GM12878 (cell line): Measurements from ENCODE around the gene RASSF4. TPM values are rescaled to one million over a fixed set of nuclear protein-coding genes. Genes with fewer than 3 reads are reported as not detected.
A peak's percentile ranks its signal among the peaks of the same experiment; 100 is the strongest.

Experiments used
- ATAC-seq: fragments of 200-7000 bp; cut with Tn5 transposase; 3 replicates; pipeline ENCODE4 v1.9.1; 2020; ENCODE audit warnings: mild to moderate bottlenecking, moderate library complexity
- BruUV-seq: library from RNA; stranded (reverse); fragments of 400-500 nt; replicated peaks from 2 replicates; lab custom pipeline; 2021; lab: Mats Ljungman, UMichigan
- CTCF ChIA-PET: fragments of 300-600 bp; sonication (Branson Sonifier 250); formaldehyde crosslinking; extraction: SDS; loops from one replicate; lab custom pipeline; 2021; ENCODE audit warnings: inconsistent platforms; lab: Yijun Ruan, JAX
- POLR2A ChIA-PET: fragments of 350-600 bp; formaldehyde crosslinking; extraction: SDS; loops from one replicate; lab custom pipeline; 2021; ENCODE audit warnings: inconsistent platforms; lab: Charles Lee
- RAD21 ChIA-PET: fragments of 300-600 bp; sonication (Branson Sonifier 250); formaldehyde crosslinking; loops from one replicate; lab custom pipeline; 2023; ENCODE audit warnings: antibody characterized with exemption; ENCODE audit not compliant: unreplicated experiment; lab: Charles Lee
- SMC1A ChIA-PET: fragments of 300-600 bp; sonication (Branson Sonifier 250); formaldehyde crosslinking; loops from one replicate; lab custom pipeline; 2023; ENCODE audit not compliant: unreplicated experiment, uncharacterized antibody; lab: Charles Lee
- DNase-seq: peaks from one replicate; pipeline ENCODE4 v3.0.0-alpha.2; 2011; ENCODE audit warnings: low read depth, low spot score
- FAIRE-seq: peaks from 3 replicates; lab custom pipeline; 2011; peaks lifted over from hg19 to GRCh38; lab: Jason Lieb, UNC
- H2AFZ ChIP-seq: 2 replicates; pipeline ENCODE4 v1.6.0; 2011; ENCODE audit warnings: low read depth, low read length, control low read depth; ENCODE audit not compliant: control insufficient read depth
- H3K27ac ChIP-seq: 2 replicates; pipeline ENCODE4 v1.5.1; 2011; ENCODE audit warnings: control low read depth; ENCODE audit not compliant: control insufficient read depth, insufficient read depth
- H3K27me3 ChIP-seq, 2 experiments: replicated peaks in 1 of 2; 2 replicates each; pipeline versions ENCODE4 v1.6.0 to v1.6.1; 2011; ENCODE audit warnings: low read length in 1 of 2; ENCODE audit not compliant: control insufficient read depth in 2 of 2, insufficient read depth in 2 of 2
- H3K36me3 ChIP-seq, 2 experiments: 2 replicates each; pipeline ENCODE4 v1.5.1; 2011; ENCODE audit warnings: low read length in 1 of 2; ENCODE audit not compliant: control insufficient read depth in 2 of 2, insufficient read depth in 2 of 2
- H3K4me1 ChIP-seq: 2 replicates; pipeline ENCODE4 v1.6.1; 2011; ENCODE audit warnings: mild to moderate bottlenecking, low read length, moderate library complexity, mixed read lengths; ENCODE audit not compliant: control insufficient read depth, insufficient read depth
- H3K4me2 ChIP-seq: 2 replicates; pipeline ENCODE4 v1.6.0; 2011; ENCODE audit warnings: control low read depth; ENCODE audit not compliant: control insufficient read depth, insufficient read depth
- H3K4me3 ChIP-seq: fragments of 200-600 bp; sonication (generic); 2 replicates; pipeline ENCODE4 v1.5.1; 2016
- H3K79me2 ChIP-seq: 2 replicates; pipeline ENCODE4 v1.6.0; 2011; ENCODE audit warnings: low read length; ENCODE audit not compliant: control insufficient read depth, insufficient read depth
- H3K9ac ChIP-seq: 2 replicates; pipeline ENCODE4 v1.8.0; 2011; ENCODE audit warnings: low read length, control low read depth, mixed read lengths; ENCODE audit not compliant: control insufficient read depth, insufficient read depth
- H3K9me3 ChIP-seq: replicated peaks from 3 replicates; pipeline ENCODE4 v1.5.1; 2011; ENCODE audit warnings: mild to moderate bottlenecking, low read length; ENCODE audit not compliant: control insufficient read depth, insufficient read depth
- H4K20me1 ChIP-seq: 2 replicates; pipeline ENCODE4 v1.6.0; 2011; ENCODE audit not compliant: control insufficient read depth, insufficient read depth
- BCLAF1 ChIP-seq: fragments of 450-650 bp; IDR thresholded peaks from 2 replicates; pipeline ENCODE4 v1.6.1; 2017; ENCODE audit warnings: antibody characterized with exemption, mild to moderate bottlenecking, moderate library complexity
- E2F8 ChIP-seq: fragments of 450-650 bp; IDR thresholded peaks from 2 replicates; pipeline ENCODE4 v1.6.1; 2018; ENCODE audit warnings: mild to moderate bottlenecking, low read depth, moderate library complexity; ENCODE audit not compliant: partially characterized antibody
- HDAC6 ChIP-seq: fragments of 200-600 bp; sonication (generic); IDR thresholded peaks from one replicate; pipeline ENCODE4 v1.8.0; 2017; ENCODE audit warnings: antibody characterized with exemption; ENCODE audit not compliant: unreplicated experiment
- IKZF1 ChIP-seq: fragments of 450-650 bp; conservative IDR thresholded peaks from 2 replicates; pipeline ENCODE4 v1.6.1; 2017; ENCODE audit warnings: antibody characterized with exemption, mild to moderate bottlenecking
- IRF3 ChIP-seq: fragments of 450-650 bp; IDR thresholded peaks from 2 replicates; pipeline ENCODE4 v1.6.1; 2014; ENCODE audit warnings: mild to moderate bottlenecking
- POLR2AphosphoS2 ChIP-seq: IDR thresholded peaks from 2 replicates; pipeline ENCODE4 v1.6.1; 2011; ENCODE audit warnings: low read depth, mild to moderate bottlenecking, low read length, improper control_type of control experiment, moderate library complexity
- ZBED1 ChIP-seq: IDR thresholded peaks from 2 replicates; pipeline ENCODE4 v1.6.1; 2016; ENCODE audit warnings: borderline replicate concordance
- ZNF384 ChIP-seq: IDR thresholded peaks from 2 replicates; pipeline ENCODE4 v1.6.1; 2012; ENCODE audit warnings: low read depth, mild to moderate bottlenecking, low read length, improper control_type of control experiment, borderline replicate concordance
- WGBS: methylation state at CpG from one replicate; pipeline ENCODE4 v1.1.6; 2016; ENCODE audit warnings: low lambda C conversion rate; ENCODE audit not compliant: insufficient replicate concordance, insufficient coverage; ENCODE audit errors: missing lambda C conversion rate; 5-methylcytosine and 5-hydroxymethylcytosine counted together
- in situ Hi-C: fragments of 300-500 bp; cut with MboI; formaldehyde crosslinking; loops from 9 replicates; pipeline ENCODE4 v1.14.3; 2018; ENCODE audit warnings: mixed read lengths
- intact Hi-C: fragments of 100-400 bp; cut with micrococcal nuclease; formaldehyde crosslinking; loops from one replicate; pipeline ENCODE4 v1.14.2; 2022; ENCODE audit not compliant: unreplicated experiment
- polyA plus RNA-seq, 11 experiments: library from polyadenylated mRNA; depleted of rRNA in 4 of 11; unstranded in 6 of 11; stranded (reverse) in 5 of 11; fragments of >200 nt; fragmentation: Nextera tagmentation in 4 of 11; fragmentation: Illumina TruSeq in 1 of 11; extraction: Ambion mirVana in 4 of 11; extraction: Trizol in 1 of 11; gene quantifications; 1 replicate in 1 of 11; 2 replicates in 10 of 11; pipeline versions ENCODE4 v1.2.1 to v1.2.3, GENCODE V29; 2011 to 2016; ENCODE audit warnings: inconsistent platforms in 2 of 11, missing spikeins in 2 of 11, low read depth in 1 of 11
- total RNA-seq, 4 experiments: library from RNA; depleted of rRNA in 3 of 4; stranded (reverse); fragments of >200 nt in 3 of 4; fragmentation: Illumina TruSeq in 1 of 4; extraction: Trizol in 1 of 4; gene quantifications; 2 replicates each; pipeline versions ENCODE4 v1.2.1 to v1.2.3, GENCODE V29; 2013 to 2021
- TF ChIP-seq, protein P1 (sequence below): fragments of 450-650 bp; IDR thresholded peaks from 2 replicates; pipeline ENCODE4 v1.6.1; 2016; ENCODE audit warnings: mild to moderate bottlenecking

The RASSF4 gene
- total and polyA plus RNA-seq, 10 of the 15 experiments (the other 5 are each of a cell fraction or from before 2014, with no cell fraction given) = 3.7 to 71.1 (median 16.8) TPM

DNA sequence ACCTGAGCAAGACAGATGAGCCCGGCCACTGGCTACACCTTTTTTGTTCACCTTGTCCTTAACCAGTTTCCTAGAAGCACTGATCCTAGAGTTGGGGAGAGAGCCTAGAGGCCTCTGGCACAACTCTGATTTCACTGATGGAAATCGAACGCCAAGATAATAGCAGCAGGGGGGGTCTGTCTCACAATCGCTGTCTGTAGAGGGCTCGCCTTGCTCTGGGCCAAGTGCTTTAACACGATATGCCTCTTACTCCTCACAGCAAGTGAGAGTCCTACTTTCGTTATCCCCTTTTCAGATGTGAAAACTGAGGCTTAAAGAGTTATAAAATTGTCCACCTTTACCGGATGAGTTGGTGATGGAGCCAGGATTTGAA, 472 bp downstream of the RASSF4 start (continued):
- TF ChIP-seq E2F8 (no peak), POLR2AphosphoS2 (no peak), IKZF1 (no peak), IRF3 (no peak), HDAC6 (no peak)
- TF ChIP-seq, all 136 proteins: peak for 0

DNA sequence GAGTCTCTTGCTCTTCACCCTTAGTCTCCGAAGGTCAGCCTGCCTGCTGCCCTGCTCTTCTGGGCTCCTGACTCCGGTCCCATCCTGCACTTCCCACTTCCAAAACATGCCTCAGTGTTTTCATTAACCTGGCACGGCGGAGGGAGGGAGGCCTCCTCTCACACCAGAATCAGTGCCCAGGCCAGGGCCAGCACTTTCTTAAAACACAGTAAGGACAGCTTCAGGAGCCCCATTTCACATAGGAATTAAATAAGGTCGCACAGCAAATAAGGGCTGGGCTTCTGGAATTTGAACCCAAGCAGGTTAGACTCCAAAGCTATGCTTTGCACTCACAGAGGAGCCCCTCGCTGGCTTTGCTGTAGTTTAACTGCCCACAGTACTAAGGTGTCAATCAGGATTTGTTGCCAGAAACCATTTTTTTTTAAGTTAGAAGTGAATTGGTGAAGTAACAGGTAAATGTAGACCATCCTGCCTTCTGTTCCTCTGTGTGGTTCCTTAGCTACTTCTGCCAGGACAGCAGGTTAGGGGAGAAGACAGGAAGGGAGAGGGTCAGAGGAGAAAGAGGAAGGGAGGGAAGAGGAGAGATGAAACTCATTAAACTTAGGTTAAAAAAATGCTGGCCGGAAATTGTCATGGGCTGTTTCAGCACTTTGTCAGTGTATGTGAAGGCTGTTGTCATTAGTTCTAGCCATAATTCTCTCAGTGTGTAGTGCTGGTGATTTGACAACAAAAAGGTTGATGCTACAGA, 1.1 kb downstream of the RASSF4 start:
- peak overlapping the region; percentile 45 for H3K27ac ChIP-seq
- H3K4me2 ChIP-seq = peak overlapping the region; percentile 82
- intact Hi-C loops = loop anchor here (10.0 kb wide), 2 partner anchors 414 to 1816 kb away; partner anchors contain the start of gene ALOX5
- ChIA-PET CTCF (interaction anchor here (1.3 to 9.1 kb wide), 6 partner anchors 10 to 27 kb away, joined by 4 to 116 read pairs (median 5); partner anchors contain the start of gene DEPP1), POLR2A (interaction anchor here (1.0 to 14.0 kb wide), 5 partner anchors 8 to 27 kb away, joined by 3 to 174 read pairs (median 8); partner anchors contain the start of gene DEPP1), RAD21 (interaction anchor here (1.5 to 9.2 kb wide), 5 partner anchors 8 to 18 kb away, joined by 4 to 124 read pairs (median 38); partner anchors contain the start of gene DEPP1), SMC1A (interaction anchor here (2.0 to 9.3 kb wide), 6 partner anchors 13 to 43 kb away, joined by 6 to 147 read pairs (median 9); partner anchors contain the start of gene DEPP1)
- peak; percentile 0; the same call in 2 of the 3 replicates for ATAC-seq
- peaks cover 43% of the 10 kb centered on the region for H3K79me2 ChIP-seq
- H3K4me1 ChIP-seq = peaks cover 55% of the 10 kb centered on the region
- WGBS = 73% methylated on average over 7 of the region's 7 CpGs
- H3K27me3 ChIP-seq = no peaks in the 10 kb centered on the region
- in situ Hi-C loops = loop anchor here (10.0 to 25.0 kb wide), 2 partner anchors 1556 to 1798 kb away; partner anchors contain the start of gene HNRNPF
- DNase-seq = no peak
- peak overlapping the region; percentile 47 for H3K9ac ChIP-seq
- no peaks in the 10 kb centered on the region for H3K9me3 ChIP-seq
- no peaks in the 10 kb centered on the region for H3K36me3 ChIP-seq
- H3K4me3 ChIP-seq = peak overlapping the region; percentile 78
- H4K20me1 ChIP-seq = no peaks in the 10 kb centered on the region
- BruUV-seq = no TSS peak
- H2AFZ ChIP-seq = peak overlapping the region; percentile 1; the same call in 1 of the 2 replicates
- FAIRE-seq = peak; percentile 59
- TF ChIP-seq ZBED1 (no peak), BCLAF1 (no peak), ZNF384 (peak; percentile 46; the same call in 1 of the 2 replicates), IKZF1 (no peak)
- TF ChIP-seq, protein P1, sequence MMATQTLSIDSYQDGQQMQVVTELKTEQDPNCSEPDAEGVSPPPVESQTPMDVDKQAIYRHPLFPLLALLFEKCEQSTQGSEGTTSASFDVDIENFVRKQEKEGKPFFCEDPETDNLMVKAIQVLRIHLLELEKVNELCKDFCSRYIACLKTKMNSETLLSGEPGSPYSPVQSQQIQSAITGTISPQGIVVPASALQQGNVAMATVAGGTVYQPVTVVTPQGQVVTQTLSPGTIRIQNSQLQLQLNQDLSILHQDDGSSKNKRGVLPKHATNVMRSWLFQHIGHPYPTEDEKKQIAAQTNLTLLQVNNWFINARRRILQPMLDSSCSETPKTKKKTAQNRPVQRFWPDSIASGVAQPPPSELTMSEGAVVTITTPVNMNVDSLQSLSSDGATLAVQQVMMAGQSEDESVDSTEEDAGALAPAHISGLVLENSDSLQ = peak; percentile 91
